Thyroid gland (tissue), 4 donors: ENCODE results near the gene UST. TPM values are rescaled to one million over a fixed set of nuclear protein-coding genes. Genes with fewer than 3 reads are reported as not detected.
A peak's percentile ranks its signal among the peaks of the same experiment; 100 is the strongest.

Source experiments
- DNase-seq, 2 donors: peaks; one replicate each; pipeline ENCODE4 v3.0.0-alpha.2; 2019
- H3K27ac ChIP-seq, 3 donors: fragments of 200-600 bp; sonication (generic); 1 replicate in 2 of 3; 2 replicates in 1 of 3; pipeline ENCODE4 v1.5.1; 2016 to 2019; ENCODE audit warnings: mild to moderate bottlenecking in 1 of 3, moderate library complexity in 1 of 3
- H3K27me3 ChIP-seq: fragments of 200-600 bp; sonication (generic); one replicate; pipeline ENCODE4 v1.5.1; 2019
- H3K36me3 ChIP-seq, 2 donors: fragments of 200-600 bp; sonication (generic); one replicate each; pipeline ENCODE4 v1.5.1; 2016 to 2019
- H3K4me1 ChIP-seq, 2 donors: fragments of 200-600 bp; sonication (generic); one replicate each; pipeline ENCODE4 v1.5.1; 2017 to 2019
- H3K4me3 ChIP-seq, 3 donors: fragments of 200-600 bp; sonication (generic); replicated peaks in 1 of 3; 1 replicate in 2 of 3; 2 replicates in 1 of 3; pipeline ENCODE4 v1.5.1; 2016; ENCODE audit warnings: mild to moderate bottlenecking in 1 of 3
- H3K9me3 ChIP-seq: fragments of 200-600 bp; sonication (generic); one replicate; pipeline ENCODE4 v1.5.1; 2017
- CTCF ChIP-seq, 6 experiments: fragments of 200-600 bp in 3 of 6; fragments of 450-650 bp in 3 of 6; sonication (generic) in 3 of 6; IDR thresholded peaks; one replicate each; pipeline ENCODE4 v1.5.1; 2016 to 2019; ENCODE audit warnings: antibody characterized with exemption in 6 of 6, mild to moderate bottlenecking in 2 of 6, inconsistent platforms in 1 of 6, moderate library complexity in 1 of 6
- POLR2A ChIP-seq, 2 donors: fragments of 450-650 bp; IDR thresholded peaks; one replicate each; pipeline ENCODE4 v1.6.1; 2017; ENCODE audit warnings: antibody characterized with exemption in 2 of 2, mild to moderate bottlenecking in 2 of 2, moderate library complexity in 1 of 2
- WGBS, 2 donors: methylation state at CpG; one replicate each; pipeline ENCODE4 v1.1.5; 2017; 5-methylcytosine and 5-hydroxymethylcytosine counted together
- intact Hi-C: fragments of 100-400 bp; cut with DNase I; formaldehyde crosslinking; loops from one replicate; pipeline ENCODE4 v1.15.1; 2023
- total RNA-seq, 4 donors: library from RNA; depleted of rRNA; stranded (reverse); fragments of >200 nt; gene quantifications; one replicate each; pipeline ENCODE4 v1.2.3, GENCODE V29; 2016

Gene UST
- total RNA-seq, 4 donors from 2014 or later, result 73.4 to 91.2 (median 81.4) TPM

- Histone ChIP-seq H3K9me3 (no peaks in the 10 kb centered on the region), H3K36me3 (no peaks in the 10 kb centered on the region), H3K27ac (peak overlapping the region in 2 of 3 donors; percentile 15), H3K4me1 (peaks cover 55 to 74% of the 10 kb centered on the region in 2 donors), H3K4me3 (no peak overlapping the region), H3K27me3 (no peaks in the 10 kb centered on the region)
- 94 to 98% methylated on average over 3 of the region's 3 CpGs for WGBS, 2 donors
- intact Hi-C loops, result no loop called here
- no peak for DNase-seq
- TF ChIP-seq CTCF (IDR thresholded peaks at IDR 0.05), result no peak
- TF ChIP-seq POLR2A (IDR thresholded peaks at IDR 0.05), result no peak
Measured at GRCh38 chr6:148768646-148769270, 21.9 kb downstream of the UST start.

DNA sequence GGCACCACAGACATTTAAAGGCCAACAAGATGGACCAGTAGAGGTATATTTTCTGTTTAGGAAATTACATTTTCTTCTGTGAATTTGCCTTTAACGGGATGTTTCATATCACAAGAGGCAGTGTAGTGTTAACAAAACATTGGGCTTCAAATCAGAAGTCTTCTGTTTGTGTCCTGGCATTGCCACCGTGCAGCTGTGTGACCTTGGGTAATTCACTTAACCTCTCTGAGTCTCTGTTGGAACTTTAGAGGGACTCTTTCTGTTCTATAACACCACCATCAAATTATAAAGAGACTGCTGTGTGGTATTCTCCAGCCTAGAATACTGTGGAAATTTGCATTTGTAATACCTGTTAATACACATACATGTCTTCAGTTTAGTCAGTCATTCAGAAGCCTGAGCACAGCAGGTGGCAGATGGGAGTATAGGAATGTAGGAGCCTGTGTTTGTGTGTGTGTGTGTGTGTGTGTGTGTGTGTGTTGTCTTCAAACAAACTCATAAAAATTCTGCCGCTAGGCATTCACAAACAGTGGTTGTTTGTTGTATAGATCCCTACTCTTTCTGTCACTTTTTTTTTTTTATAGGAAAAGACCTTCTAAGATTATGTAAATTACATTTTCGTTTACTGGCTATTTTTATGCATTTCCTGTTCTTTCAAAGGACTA lies 22.6 kb downstream of the UST start:
- Histone ChIP-seq H3K27me3 (no peaks in the 10 kb centered on the region), H3K4me1 (peaks cover 55 to 78% of the 10 kb centered on the region in 2 donors), H3K4me3 (no peak overlapping the region), H3K27ac (no peak overlapping the region), H3K36me3 (no peaks in the 10 kb centered on the region), H3K9me3 (no peaks in the 10 kb centered on the region)
- TF ChIP-seq CTCF (IDR thresholded peaks at IDR 0.05), result no peak
- TF ChIP-seq POLR2A (IDR thresholded peaks at IDR 0.05), result no peak
- no peak for DNase-seq
- intact Hi-C loops, result no loop called here
- WGBS, 2 donors, result 79 to 86% methylated on average over 4 of the region's 4 CpGs

GRCh38 chr6:148770408-148771211 lies 23.8 kb downstream of the UST start:
- intact Hi-C loops, result no loop called here
- TF ChIP-seq CTCF (IDR thresholded peaks at IDR 0.05) (no peak), POLR2A (IDR thresholded peaks at IDR 0.05) (no peak)
- 73 to 79% methylated on average over 8 of the region's 8 CpGs for WGBS, 2 donors

DNA sequence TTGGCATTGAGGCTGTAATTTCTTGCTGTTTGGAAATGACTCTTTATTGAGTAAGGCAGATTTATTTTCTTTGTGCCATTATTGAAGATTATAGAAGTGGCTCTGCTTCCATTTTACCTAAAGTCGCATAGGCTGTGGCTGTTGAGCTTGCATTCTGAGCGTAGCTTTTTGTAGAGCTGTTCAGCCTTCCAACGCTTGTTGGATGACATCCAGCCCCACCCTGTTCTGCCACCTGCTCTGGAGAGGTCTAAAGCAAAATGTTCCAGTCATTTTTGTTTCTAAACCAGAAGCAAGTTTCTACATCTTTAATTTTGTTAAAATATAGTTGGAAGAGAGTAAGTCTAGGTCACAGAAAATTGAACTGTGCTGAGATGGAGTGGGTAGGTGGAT lies 24.4 kb downstream of the UST start:
- Histone ChIP-seq H3K27ac (peak overlapping the region; percentile 55 to 71 (median 62)), H3K4me3 (no peak overlapping the region), H3K36me3 (no peaks in the 10 kb centered on the region), H3K4me1 (peaks cover 43 to 77% of the 10 kb centered on the region in 2 donors), H3K9me3 (no peaks in the 10 kb centered on the region), H3K27me3 (no peaks in the 10 kb centered on the region)
- no peak for TF ChIP-seq POLR2A (IDR thresholded peaks at IDR 0.05)
- no peak for TF ChIP-seq CTCF (IDR thresholded peaks at IDR 0.05)
- intact Hi-C loops, result no loop called here
- 26 to 35% methylated on average over 3 of the region's 3 CpGs for WGBS, 2 donors
- DNase-seq, result peak; percentile 86 to 91

More at GRCh38 chr6:148770408-148771211, 23.8 kb downstream of the UST start:
- no peaks in the 10 kb centered on the region for H3K36me3 ChIP-seq
- H3K4me3 ChIP-seq, result no peak overlapping the region
- H3K27ac ChIP-seq, result peak overlapping the region; percentile 55 to 71 (median 62)
- H3K9me3 ChIP-seq, result no peaks in the 10 kb centered on the region
- DNase-seq, result no peak
- peaks cover 47 to 78% of the 10 kb centered on the region in 2 donors for H3K4me1 ChIP-seq
- no peaks in the 10 kb centered on the region for H3K27me3 ChIP-seq
